Measurements from ENCODE around the gene ACTL6B.
A peak's percentile ranks its signal among the peaks of the same experiment; 100 is the strongest.

ACTL6B gene

DNA sequence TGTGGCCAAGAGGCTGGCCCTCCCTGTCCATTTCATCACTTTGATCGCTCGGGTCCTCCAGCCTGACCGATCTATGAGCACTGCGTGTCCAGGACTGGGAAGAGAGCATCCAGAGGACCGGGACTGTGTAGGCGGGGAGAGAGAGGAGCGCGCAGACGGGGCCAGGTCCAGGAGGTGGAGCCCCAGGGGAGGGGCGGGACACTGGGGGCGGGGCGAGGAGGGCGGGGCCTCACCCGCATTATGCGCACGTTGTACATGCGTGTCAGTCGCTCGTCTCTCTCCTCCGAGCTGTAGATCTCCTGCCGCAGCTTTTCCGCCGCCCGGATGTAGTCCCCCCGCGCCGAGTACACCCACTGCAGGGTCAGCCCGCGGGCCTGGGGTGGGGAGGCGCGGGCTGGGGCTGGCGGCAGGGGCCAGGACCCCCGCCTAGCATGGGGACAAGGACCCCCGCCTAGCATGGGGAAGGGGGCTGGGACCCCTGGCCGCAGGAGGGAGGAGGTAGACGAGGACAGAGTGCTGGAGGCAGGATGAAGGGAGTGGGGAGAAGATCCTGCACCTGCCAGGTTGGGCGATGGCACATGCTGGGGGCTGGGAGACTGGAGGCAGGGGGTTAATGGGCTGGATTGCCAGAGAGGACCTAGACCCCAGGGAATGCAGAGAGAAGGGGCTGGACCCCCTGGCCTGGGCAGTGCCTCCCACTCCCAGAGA lies 29.6 kb downstream of the ACTL6B start:
- peak; percentile 16 for DNase-seq (ENCODE audit: low read depth)
- peak overlapping the region; percentile 14 for H3K4me3 ChIP-seq (ENCODE audit: low read length)
- TF ChIP-seq, protein P1, sequence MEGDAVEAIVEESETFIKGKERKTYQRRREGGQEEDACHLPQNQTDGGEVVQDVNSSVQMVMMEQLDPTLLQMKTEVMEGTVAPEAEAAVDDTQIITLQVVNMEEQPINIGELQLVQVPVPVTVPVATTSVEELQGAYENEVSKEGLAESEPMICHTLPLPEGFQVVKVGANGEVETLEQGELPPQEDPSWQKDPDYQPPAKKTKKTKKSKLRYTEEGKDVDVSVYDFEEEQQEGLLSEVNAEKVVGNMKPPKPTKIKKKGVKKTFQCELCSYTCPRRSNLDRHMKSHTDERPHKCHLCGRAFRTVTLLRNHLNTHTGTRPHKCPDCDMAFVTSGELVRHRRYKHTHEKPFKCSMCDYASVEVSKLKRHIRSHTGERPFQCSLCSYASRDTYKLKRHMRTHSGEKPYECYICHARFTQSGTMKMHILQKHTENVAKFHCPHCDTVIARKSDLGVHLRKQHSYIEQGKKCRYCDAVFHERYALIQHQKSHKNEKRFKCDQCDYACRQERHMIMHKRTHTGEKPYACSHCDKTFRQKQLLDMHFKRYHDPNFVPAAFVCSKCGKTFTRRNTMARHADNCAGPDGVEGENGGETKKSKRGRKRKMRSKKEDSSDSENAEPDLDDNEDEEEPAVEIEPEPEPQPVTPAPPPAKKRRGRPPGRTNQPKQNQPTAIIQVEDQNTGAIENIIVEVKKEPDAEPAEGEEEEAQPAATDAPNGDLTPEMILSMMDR (conservative IDR thresholded peaks at IDR 0.05; ENCODE audit: low read depth, low read length), result no peak

DNA sequence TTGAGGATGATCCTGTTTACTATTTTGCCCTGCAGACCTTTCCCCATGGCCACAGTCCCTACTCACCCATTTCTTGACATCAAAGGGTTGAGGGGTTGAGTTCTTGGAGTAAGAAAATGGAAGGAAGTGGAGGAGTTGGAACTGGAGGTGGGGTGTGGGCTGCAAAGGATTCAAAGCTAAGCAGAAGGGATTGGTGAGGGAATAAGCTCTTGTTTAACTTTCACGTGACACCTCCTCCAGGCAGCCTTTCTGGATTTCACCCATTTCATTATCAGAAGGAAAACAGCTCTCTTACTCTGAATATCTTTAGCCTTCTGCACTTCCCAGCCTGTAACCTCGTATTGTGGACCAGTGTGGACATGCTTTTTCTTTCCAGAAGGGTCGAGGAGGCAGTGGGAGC lies 30.2 kb downstream of the ACTL6B start:
- TF ChIP-seq, protein P1 (conservative IDR thresholded peaks at IDR 0.05; ENCODE audit: low read depth, low read length), result no peak
- H3K4me3 ChIP-seq (ENCODE audit: low read length), result peak overlapping the region; percentile 14
- no peak for DNase-seq (ENCODE audit: low read depth)

DNA sequence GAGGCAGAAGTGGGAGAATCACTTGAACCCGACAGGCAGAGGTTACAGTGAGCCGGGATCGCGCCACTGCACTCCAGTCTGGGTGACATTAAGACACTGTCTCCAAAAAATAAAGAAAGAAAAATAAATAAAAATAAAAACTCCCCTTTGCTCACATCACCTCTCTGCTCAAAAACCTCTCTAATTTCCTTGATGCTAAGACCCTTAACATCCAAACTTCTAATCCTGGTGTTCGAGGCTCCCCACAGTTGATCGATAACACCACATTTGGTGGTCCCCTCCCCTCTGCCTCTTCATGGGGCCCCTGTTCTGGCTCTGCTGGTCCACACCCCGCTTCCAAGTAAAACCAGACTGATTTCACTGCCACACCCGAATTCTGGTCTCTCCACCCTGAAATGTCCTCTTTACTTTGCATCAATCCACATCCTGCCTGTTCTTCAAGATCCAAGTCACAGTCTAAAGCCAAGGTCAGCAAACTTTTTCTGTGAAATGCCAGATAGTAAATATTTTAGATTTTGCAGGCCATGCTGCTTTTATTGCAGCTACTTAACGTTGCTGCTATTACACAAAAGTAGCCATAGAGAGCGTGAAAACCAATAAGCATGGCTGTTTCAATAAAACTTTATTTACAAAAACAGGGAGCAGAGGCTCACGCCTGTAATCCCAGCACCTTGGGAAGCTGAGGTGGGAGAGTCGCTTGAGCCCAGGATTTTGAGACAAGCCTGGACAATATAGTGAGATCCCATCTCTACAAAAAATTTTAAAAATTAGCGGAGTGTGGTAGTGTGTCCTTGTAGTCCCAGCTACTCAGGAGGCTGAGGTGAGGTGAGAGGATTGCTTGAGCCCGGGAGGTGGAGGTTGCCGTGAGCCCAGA lies 32.1 kb downstream of the ACTL6B start:
- TF ChIP-seq, protein P1 (conservative IDR thresholded peaks at IDR 0.05; ENCODE audit: low read depth, low read length), result no peak
- no peak for DNase-seq (ENCODE audit: low read depth)

DNA sequence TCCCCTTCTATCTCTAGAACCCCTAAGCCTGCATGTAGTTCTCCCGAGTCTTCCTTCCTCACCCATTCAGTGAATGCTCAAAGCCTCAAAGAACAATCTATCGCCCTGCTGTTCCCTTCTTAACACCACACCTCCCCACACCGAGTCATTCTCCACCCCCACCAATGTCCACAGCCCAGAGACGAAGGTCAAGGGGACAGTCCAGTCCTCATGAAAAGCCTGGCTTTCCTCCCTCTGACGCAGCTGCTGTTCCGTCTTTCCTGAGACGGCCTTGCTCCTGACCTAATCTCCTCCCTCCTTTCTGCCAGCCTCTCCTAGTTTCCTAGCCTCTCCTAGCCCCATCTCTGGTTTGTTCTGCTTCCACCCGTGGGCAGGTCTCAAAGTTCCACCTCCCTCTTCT lies 34.7 kb downstream of the ACTL6B start:
- TF ChIP-seq, protein P1 (conservative IDR thresholded peaks at IDR 0.05; ENCODE audit: low read depth, low read length), result no peak
- no peak overlapping the region for H3K4me3 ChIP-seq (ENCODE audit: low read length)
- DNase-seq (ENCODE audit: low read depth), result no peak

More for the DNA sequence above, 32.1 kb downstream of the ACTL6B start:
- H3K4me3 ChIP-seq (ENCODE audit: low read length), result no peak overlapping the region

DNA sequence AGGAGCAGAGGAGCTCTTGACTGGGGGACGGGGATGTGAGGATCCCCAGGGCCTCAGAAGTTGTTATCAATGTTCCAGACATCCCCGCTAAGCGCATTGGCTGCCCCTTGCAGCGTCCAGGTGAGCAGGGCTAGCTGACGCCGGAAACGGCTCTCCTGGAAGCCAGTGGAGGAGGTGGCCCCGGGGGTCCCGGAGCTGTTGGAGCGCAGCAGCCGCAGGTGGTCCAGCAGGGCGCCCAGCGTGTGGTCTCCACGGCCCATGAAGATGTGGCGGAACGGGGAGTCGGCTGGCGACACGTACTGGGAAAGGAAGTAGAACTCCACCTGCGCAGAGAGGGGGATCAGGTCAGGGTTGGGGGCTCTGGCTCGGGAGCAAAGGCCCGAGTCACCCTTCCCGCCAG lies 35.4 kb downstream of the ACTL6B start:
- H3K4me3 ChIP-seq (ENCODE audit: low read length), result no peak overlapping the region
- TF ChIP-seq, protein P1 (conservative IDR thresholded peaks at IDR 0.05; ENCODE audit: low read depth, low read length), result no peak
- DNase-seq (ENCODE audit: low read depth), result no peak

DNA sequence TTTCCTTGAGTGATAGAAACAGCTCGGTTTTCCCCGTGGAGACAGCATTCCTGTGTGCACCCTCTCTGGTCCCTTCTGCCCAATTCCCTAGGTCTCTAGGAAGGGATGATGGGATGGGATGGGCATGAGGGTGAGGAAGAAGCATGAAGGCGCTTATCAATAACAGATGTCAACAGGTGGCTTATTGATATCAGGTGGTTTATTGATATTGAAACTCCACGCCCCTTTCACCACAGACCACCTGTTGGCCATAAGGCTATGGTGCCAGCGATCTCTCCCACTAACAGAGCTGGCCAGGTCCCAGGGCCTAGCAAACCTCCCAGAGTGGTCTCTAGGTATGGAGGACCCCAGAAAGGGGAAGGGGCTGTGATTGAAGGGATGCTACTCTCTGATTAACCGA lies 36.0 kb downstream of the ACTL6B start:
- TF ChIP-seq, protein P1 (conservative IDR thresholded peaks at IDR 0.05; ENCODE audit: low read depth, low read length), result no peak
- no peak for DNase-seq (ENCODE audit: low read depth)

More for the DNA sequence above, 36.0 kb downstream of the ACTL6B start:
- no peak overlapping the region for H3K4me3 ChIP-seq (ENCODE audit: low read length)
